Activated naive CD8-positive, alpha-beta T cell treated with anti-CD3 and anti-CD28 coated beads for 36 hours (primary cell): ENCODE results near the gene ACP1. TPM values are rescaled to one million over a fixed set of nuclear protein-coding genes. Genes with fewer than 3 reads are reported as not detected.
A peak's percentile ranks its signal among the peaks of the same experiment; 100 is the strongest.

Experiments used
- DNase-seq: peaks from one replicate; pipeline ENCODE4 v3.0.0; 2021
- H3K27ac Mint-ChIP-seq: one replicate; pipeline ENCODE4 v1.8.0; 2022; ENCODE audit warnings: mild to moderate bottlenecking, moderate library complexity, mixed read lengths
- H3K27me3 Mint-ChIP-seq: one replicate; pipeline ENCODE4 v1.8.0; 2022; ENCODE audit warnings: mild to moderate bottlenecking, mixed read lengths
- H3K36me3 Mint-ChIP-seq: one replicate; pipeline ENCODE4 v1.8.0; 2021; ENCODE audit warnings: mild to moderate bottlenecking, mixed read lengths
- H3K4me1 Mint-ChIP-seq: one replicate; pipeline ENCODE4 v1.8.0; 2021; ENCODE audit warnings: mixed read lengths
- H3K4me3 Mint-ChIP-seq: one replicate; pipeline ENCODE4 v1.8.0; 2022; ENCODE audit warnings: mild to moderate bottlenecking, moderate library complexity, mixed read lengths
- H3K9me3 Mint-ChIP-seq: one replicate; pipeline ENCODE4 v1.8.0; 2022; ENCODE audit warnings: mixed read lengths
- total RNA-seq, 2 experiments: library from RNA; stranded (reverse); gene quantifications; one replicate each; pipeline ENCODE4 v1.2.3, GENCODE V29; 2021

Gene ACP1
- total RNA-seq, 2 experiments from 2014 or later: 170 to 172 TPM

- Mint-ChIP-seq H3K4me1 (peaks cover 3% of the 10 kb centered on the region), H3K4me3 (no peak overlapping the region), H3K27me3 (peaks cover 16% of the 10 kb centered on the region), H3K36me3 (peaks cover 10% of the 10 kb centered on the region), H3K9me3 (no peaks in the 10 kb centered on the region), H3K27ac (no peak overlapping the region)
- no peak for DNase-seq
These were observed 17.9 kb downstream of the ACP1 start for GRCh38 chr2:282371-283263.

GRCh38 chr2:283996-284794 is 19.4 kb downstream of the ACP1 start:
- peaks cover 3% of the 10 kb centered on the region for H3K4me1 Mint-ChIP-seq
- no peak for DNase-seq
- H3K4me3 Mint-ChIP-seq: no peak overlapping the region
- H3K9me3 Mint-ChIP-seq: no peaks in the 10 kb centered on the region
- H3K27me3 Mint-ChIP-seq: peaks cover 16% of the 10 kb centered on the region
- H3K27ac Mint-ChIP-seq: no peak overlapping the region
- peaks cover 9% of the 10 kb centered on the region for H3K36me3 Mint-ChIP-seq

- Mint-ChIP-seq H3K27me3 (peaks cover 22% of the 10 kb centered on the region), H3K4me1 (peaks cover 4% of the 10 kb centered on the region), H3K9me3 (no peaks in the 10 kb centered on the region), H3K4me3 (no peak overlapping the region), H3K36me3 (peaks cover 5% of the 10 kb centered on the region), H3K27ac (no peak overlapping the region)
- DNase-seq: no peak
These were observed 20.2 kb downstream of the ACP1 start for GRCh38 chr2:284896-285492.

GRCh38 chr2:285531-285930 is 20.8 kb downstream of the ACP1 start:
- H3K27ac Mint-ChIP-seq: no peak overlapping the region
- H3K4me1 Mint-ChIP-seq: peaks cover 7% of the 10 kb centered on the region
- no peak overlapping the region for H3K4me3 Mint-ChIP-seq
- no peak for DNase-seq
- H3K27me3 Mint-ChIP-seq: peaks cover 25% of the 10 kb centered on the region
- H3K9me3 Mint-ChIP-seq: no peaks in the 10 kb centered on the region
- peaks cover 5% of the 10 kb centered on the region for H3K36me3 Mint-ChIP-seq

- H3K9me3 Mint-ChIP-seq: no peaks in the 10 kb centered on the region
- peaks cover 7% of the 10 kb centered on the region for H3K4me1 Mint-ChIP-seq
- no peak for DNase-seq
- peaks cover 27% of the 10 kb centered on the region for H3K27me3 Mint-ChIP-seq
- peaks cover 5% of the 10 kb centered on the region for H3K36me3 Mint-ChIP-seq
- H3K27ac Mint-ChIP-seq: no peak overlapping the region
- H3K4me3 Mint-ChIP-seq: no peak overlapping the region
These were observed 21.3 kb downstream of the ACP1 start for GRCh38 chr2:286035-286434.

- no peak overlapping the region for H3K4me3 Mint-ChIP-seq
These were observed 22.1 kb downstream of the ACP1 start for GRCh38 chr2:286774-287392.

GRCh38 chr2:287471-287885 is 22.7 kb downstream of the ACP1 start:
- H3K36me3 Mint-ChIP-seq: no peaks in the 10 kb centered on the region
- H3K4me1 Mint-ChIP-seq: peaks cover 7% of the 10 kb centered on the region
- no peaks in the 10 kb centered on the region for H3K9me3 Mint-ChIP-seq
- H3K27me3 Mint-ChIP-seq: peaks cover 29% of the 10 kb centered on the region
- no peak overlapping the region for H3K27ac Mint-ChIP-seq
- H3K4me3 Mint-ChIP-seq: no peak overlapping the region
- peak; percentile 34 for DNase-seq

More at GRCh38 chr2:286774-287392, 22.1 kb downstream of the ACP1 start:
- Mint-ChIP-seq H3K36me3 (no peaks in the 10 kb centered on the region), H3K27me3 (peaks cover 29% of the 10 kb centered on the region), H3K4me1 (peaks cover 7% of the 10 kb centered on the region), H3K9me3 (no peaks in the 10 kb centered on the region), H3K27ac (no peak overlapping the region)
- DNase-seq: no peak

GRCh38 chr2:287911-288757 is 23.4 kb downstream of the ACP1 start, which contains the start of gene ALKAL2:
ALKAL2 (minus strand) TSS chr2:288091; CDS start chr2:287835, 256 bp downstream.
- Mint-ChIP-seq H3K27ac (no peak within 1 kb of the TSS), H3K4me1 (peaks cover 7% of the 10 kb centered on the region), H3K4me3 (no peak within 1 kb of the TSS), H3K27me3 (peaks cover 29% of the 10 kb centered on the region), H3K9me3 (no peaks in the 10 kb centered on the region), H3K36me3 (no peaks in the 10 kb centered on the region)
- DNase-seq: peak; percentile 31

GRCh38 chr2:288758-289361 is 24.1 kb downstream of the ACP1 start:
- no peak for DNase-seq
- H3K27me3 Mint-ChIP-seq: peaks cover 29% of the 10 kb centered on the region
- H3K27ac Mint-ChIP-seq: no peak overlapping the region
- no peaks in the 10 kb centered on the region for H3K36me3 Mint-ChIP-seq
- peaks cover 7% of the 10 kb centered on the region for H3K4me1 Mint-ChIP-seq
- H3K4me3 Mint-ChIP-seq: no peak overlapping the region
- no peaks in the 10 kb centered on the region for H3K9me3 Mint-ChIP-seq

GRCh38 chr2:289362-290089 is 24.8 kb downstream of the ACP1 start:
- peak; percentile 11 for DNase-seq
- H3K9me3 Mint-ChIP-seq: no peaks in the 10 kb centered on the region
- H3K27ac Mint-ChIP-seq: no peak overlapping the region
- H3K4me3 Mint-ChIP-seq: peak overlapping the region; percentile 67
- no peaks in the 10 kb centered on the region for H3K36me3 Mint-ChIP-seq
- H3K27me3 Mint-ChIP-seq: peaks cover 29% of the 10 kb centered on the region
- peaks cover 7% of the 10 kb centered on the region for H3K4me1 Mint-ChIP-seq

GRCh38 chr2:290090-290722 is 25.5 kb downstream of the ACP1 start:
- Mint-ChIP-seq H3K36me3 (no peaks in the 10 kb centered on the region), H3K27me3 (peaks cover 29% of the 10 kb centered on the region), H3K4me3 (peak overlapping the region; percentile 67), H3K27ac (no peak overlapping the region), H3K9me3 (no peaks in the 10 kb centered on the region), H3K4me1 (peaks cover 7% of the 10 kb centered on the region)
- DNase-seq: peak; percentile 32

GRCh38 chr2:295090-295489 is 30.3 kb downstream of the ACP1 start:
- DNase-seq: no peak
- H3K27me3 Mint-ChIP-seq: peaks cover 21% of the 10 kb centered on the region

GRCh38 chr2:296354-296753 is 31.6 kb downstream of the ACP1 start:
- no peaks in the 10 kb centered on the region for H3K36me3 Mint-ChIP-seq
- peaks cover 16% of the 10 kb centered on the region for H3K27me3 Mint-ChIP-seq

More at GRCh38 chr2:295090-295489, 30.3 kb downstream of the ACP1 start:
- no peak overlapping the region for H3K27ac Mint-ChIP-seq
- H3K36me3 Mint-ChIP-seq: no peaks in the 10 kb centered on the region
- H3K9me3 Mint-ChIP-seq: peaks cover 4% of the 10 kb centered on the region
- peaks cover 1% of the 10 kb centered on the region for H3K4me1 Mint-ChIP-seq
- no peak overlapping the region for H3K4me3 Mint-ChIP-seq

More at GRCh38 chr2:296354-296753, 31.6 kb downstream of the ACP1 start:
- no peak for DNase-seq
- no peak overlapping the region for H3K27ac Mint-ChIP-seq
- H3K4me3 Mint-ChIP-seq: no peak overlapping the region
- no peaks in the 10 kb centered on the region for H3K4me1 Mint-ChIP-seq
- peaks cover 6% of the 10 kb centered on the region for H3K9me3 Mint-ChIP-seq
